HG03571 (cell line): Measurements from ENCODE around the gene MCAT.

Experiments used
- ATAC-seq: cut with Tn5 transposase; IDR thresholded peaks from one replicate; pipeline ENCODE4 v1.9.1; 2021; ENCODE audit not compliant: unreplicated experiment

MCAT gene, protein sequence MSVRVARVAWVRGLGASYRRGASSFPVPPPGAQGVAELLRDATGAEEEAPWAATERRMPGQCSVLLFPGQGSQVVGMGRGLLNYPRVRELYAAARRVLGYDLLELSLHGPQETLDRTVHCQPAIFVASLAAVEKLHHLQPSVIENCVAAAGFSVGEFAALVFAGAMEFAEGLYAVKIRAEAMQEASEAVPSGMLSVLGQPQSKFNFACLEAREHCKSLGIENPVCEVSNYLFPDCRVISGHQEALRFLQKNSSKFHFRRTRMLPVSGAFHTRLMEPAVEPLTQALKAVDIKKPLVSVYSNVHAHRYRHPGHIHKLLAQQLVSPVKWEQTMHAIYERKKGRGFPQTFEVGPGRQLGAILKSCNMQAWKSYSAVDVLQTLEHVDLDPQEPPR

DNA sequence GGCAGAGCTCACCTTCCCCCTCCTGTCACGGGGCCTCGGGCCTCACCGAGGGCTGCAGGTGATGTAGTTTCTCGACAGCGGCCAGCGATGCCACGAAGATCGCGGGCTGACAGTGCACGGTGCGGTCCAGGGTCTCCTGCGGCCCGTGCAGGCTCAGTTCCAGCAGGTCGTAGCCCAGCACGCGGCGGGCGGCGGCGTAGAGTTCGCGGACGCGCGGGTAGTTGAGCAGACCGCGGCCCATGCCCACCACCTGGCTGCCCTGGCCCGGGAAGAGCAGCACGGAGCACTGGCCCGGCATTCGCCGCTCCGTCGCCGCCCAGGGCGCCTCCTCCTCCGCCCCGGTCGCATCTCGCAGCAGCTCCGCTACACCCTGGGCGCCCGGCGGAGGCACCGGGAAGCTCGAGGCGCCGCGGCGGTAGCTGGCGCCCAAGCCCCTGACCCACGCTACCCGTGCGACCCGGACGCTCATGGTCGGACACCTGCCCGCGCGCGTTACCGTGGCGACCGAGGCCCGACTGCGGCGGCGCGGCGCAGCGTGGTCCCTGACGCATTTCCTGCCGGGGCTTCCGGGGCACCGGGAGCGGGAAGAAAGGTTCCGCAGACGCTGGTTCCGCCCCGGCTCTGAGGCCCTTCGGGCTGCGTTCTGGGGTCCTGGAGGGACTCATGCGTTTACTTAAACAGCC, at the start of gene MCAT:
Gene MCAT, minus strand, starts transcription at position 519 of the 683 bp plus-strand sequence. Its CDS starts 50 bp downstream, at position 469.
- peak; percentile 64 for ATAC-seq

DNA sequence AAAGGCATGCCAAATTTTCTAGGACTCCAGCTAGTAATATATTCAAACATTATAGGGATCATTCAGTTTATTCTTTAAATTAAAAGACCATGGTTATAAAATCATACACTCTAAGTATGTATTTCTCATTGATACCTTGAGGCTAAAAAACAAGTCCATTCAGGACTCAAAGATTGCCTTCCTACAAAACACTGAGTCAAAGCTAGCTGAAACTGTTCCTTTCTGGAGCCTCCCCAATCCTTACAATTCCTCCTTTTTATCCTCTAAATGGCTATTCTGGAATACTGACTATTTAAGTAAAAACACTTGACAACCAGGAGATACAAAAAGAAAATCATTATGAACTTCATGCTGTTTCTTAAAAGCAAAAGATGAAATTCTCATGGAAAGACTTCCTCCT, 48.6 kb upstream of the MCAT start:
- ATAC-seq: no peak

DNA sequence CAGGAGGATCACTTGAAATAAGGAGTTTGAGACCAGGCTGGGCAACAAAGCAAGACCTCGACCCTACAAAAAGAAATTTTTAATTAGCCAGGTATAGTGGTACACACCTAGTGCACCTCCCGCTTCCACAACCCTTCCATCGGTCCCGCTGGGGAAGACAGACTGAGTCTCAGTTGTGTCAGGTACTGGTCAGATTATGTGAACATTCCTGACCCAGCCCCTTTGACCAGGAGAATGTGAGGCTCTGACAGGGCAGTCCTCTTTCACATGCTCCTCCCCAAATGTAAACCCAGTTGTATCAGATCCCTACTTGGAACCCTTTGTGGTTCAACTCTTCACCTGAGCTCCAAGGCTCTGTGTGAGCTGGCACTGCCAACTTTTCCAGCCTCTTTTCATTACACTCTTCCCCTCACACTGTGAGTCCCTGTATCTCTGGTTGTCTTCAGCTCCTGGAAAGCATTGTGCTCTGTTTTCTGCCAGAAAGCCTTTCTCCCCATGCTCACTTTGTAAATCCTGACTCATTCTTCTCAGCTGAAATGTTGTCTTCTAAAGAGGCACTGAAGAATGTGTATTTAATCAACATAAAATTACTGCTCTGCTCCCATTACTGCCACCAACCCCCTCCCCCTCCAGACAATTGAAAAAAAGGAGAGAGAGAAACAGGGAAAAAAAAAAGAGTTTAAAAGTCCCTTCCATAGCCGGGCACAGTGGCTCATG, 45.8 kb upstream of the MCAT start:
- no peak for ATAC-seq

DNA sequence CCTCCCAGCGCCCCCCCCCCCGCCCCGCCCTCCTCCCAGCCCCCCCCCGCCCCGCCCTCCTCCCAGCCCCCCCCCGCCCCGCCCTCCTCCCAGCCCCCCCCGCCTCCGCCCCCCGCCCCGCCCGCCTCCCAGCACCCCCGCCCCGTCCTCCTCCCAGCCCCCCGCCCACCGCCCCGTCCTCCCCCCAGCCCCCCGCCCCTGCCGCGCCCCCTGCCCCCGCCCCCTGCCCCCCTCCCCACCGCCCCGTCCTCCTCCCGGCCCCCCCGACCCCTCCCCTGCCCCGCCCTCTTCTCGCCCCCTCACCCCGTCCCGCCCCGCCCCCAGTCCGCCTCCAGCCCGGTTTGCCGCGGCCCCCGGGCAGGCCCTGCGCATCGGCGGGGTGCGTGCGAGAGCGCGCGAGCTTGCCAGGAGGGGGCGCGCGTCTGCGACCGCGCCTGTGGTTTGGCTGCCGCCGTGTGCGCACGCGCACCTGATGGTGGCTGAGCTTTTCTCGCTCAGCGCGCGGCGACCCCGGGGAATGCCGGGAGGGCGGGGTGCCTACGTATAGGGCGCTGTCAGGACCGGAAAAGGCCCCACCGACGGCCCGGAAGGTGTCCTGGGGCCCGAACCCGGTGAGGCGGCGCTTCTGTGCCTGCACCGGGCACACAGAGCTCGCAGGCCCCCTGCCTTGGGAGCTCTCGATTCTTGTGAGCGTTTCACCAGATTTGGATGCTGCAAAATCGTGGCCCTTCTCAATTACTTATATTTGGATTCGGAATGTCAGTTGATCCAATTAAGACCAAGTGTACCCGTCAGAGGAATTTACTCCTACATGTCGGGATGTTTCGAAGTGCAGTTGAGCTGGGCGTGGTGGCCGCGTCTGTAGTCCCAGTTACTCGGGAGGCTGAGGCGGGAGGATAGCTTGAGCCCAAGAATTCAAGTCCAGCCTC, 44.2 kb upstream of the MCAT start:
- peak; percentile 76 for ATAC-seq

DNA sequence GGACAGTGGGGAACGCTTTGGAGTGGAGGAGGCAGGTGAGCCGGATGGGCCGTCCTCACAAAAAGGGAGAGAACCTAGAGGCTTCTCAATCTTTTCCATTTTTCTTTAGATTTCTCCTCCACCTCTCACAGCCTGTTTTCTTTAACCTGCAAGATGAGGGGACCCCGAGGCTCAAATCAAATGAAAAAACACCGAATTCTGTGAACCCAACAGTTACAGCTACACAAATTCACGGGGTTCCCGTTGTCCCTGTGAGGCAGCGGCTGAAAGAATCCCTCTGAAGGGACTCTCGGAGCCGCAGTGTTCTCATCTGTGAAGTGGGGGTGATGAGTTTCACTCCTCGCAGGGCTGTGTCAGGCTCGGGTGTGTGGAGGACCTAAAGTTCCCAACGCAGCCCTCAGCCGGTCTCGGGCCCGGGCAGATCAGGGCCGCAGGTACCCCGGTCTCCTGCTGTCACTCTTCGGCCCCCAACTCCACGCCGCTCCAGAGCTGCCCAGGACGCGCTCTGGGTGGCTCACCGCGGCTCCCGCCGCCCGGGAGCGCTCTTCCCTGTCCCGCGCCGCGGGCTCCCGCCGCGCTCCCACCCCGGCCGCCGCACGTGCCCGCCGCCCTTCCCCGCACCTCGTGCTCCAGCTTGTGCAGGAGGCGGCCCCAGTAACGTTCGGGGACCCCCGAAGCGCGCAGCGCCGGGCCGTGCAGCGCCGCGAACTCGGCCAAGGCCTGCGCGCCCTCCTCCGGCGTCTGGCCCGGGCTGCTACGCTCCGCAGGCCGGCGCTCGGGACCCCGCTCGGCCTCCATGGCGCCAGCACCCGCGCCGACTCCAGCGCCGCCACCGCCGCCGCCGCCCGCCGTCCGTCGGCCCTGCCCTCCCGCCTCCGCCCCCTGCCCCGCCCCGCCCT, 43.3 kb upstream of the MCAT start, which contains the start of gene TTLL12:
Gene TTLL12, minus strand, starts transcription at position 863 of the 899 bp plus-strand sequence. Its CDS starts 65 bp downstream, at position 798.
- peak; percentile 40 for ATAC-seq

DNA sequence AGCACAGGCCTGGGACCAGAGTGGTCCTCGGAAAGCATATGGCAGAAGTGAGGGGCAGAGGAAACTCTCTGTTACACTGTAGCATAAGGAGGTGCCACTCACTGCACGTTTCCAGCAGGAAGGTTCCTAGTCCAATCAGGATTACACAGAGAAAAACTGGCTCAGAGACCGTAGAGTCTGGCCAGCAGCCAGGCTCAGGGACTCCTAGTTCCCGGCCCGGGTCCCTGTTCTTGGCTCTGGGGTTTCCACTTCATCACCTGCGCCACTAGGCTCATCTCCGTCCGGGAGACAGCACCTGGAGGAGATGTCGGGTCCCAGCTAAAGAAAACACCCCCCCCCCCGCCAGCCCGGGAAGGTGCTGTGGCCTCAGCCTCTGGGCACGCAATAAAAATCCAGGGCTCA, 42.7 kb upstream of the MCAT start:
- no peak for ATAC-seq

DNA sequence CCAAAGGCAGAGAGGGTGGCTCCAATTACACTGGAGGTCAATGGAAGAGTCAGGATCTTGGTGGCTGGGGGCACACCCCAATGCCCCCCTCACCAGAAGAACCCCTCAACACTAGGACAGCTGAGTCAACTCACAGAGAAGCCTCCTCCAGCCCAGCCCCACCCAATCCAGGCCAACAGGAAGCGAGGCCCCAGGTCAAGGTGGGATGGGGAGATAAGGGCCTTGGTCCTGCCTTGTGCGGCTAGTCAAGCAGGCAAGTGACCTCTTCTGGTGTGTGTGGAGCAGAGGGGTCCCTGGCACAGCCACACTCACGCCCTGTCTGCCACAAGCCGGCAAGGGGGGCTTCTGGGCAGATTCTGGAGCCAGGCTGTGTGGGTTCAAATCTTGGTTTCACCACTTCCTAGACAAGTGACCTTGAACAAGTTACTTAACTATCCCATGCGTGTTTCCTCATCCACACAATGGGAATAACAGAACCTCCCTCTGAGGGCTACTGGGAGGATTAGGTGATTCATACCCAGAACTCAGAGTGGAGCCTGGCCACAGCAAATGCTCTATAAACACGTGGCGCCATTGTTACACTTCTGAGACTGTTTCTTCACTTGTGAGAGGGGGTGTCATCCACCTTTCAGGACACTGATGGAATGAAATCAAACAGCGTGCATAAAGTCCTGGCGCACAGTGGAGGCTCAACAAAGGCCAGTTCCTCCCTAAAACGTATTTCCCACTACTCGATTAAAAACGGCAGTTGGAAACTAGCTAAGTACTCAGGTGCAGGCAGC, 40.5 kb upstream of the MCAT start:
- no peak for ATAC-seq

DNA sequence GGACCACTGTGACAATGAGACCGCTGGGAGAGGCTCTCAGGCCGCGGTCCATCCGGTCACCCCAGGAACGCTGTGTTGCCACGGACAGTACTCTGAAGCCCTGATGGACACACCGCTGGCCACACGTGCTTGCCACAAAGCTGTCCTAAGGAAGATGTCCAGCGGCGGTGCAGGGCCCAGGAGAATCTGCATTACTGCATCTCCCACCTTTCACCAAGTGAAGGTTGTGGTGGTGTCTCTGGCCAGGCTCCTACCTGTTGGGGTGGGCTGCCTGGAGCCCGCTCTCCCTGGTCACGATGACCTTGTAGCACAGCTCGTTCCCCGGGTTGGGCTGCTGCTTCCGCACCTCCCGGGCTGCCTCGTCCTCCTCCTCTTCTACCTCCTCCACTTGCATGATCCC, 39.5 kb upstream of the MCAT start:
- no peak for ATAC-seq

DNA sequence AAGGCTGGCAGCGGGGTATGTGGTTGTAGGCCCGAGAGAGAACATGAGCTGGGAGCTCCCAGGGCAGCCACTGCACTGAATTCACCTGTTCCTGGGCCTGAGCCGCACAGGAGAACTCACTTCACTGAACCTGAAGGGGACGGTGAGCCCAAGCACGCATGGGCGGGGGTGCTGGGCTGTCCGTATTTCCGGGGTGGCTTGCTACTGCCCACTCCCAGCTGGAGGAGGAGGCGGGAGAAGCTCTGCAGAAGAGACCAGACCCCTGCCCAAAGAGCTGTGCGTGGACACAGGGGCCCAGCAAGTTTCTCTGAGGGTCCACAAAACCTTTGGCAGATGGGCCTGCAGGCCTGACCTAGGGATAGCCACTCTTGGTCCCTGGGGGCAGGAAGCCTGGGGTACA, 38.9 kb upstream of the MCAT start:
- ATAC-seq: no peak

DNA sequence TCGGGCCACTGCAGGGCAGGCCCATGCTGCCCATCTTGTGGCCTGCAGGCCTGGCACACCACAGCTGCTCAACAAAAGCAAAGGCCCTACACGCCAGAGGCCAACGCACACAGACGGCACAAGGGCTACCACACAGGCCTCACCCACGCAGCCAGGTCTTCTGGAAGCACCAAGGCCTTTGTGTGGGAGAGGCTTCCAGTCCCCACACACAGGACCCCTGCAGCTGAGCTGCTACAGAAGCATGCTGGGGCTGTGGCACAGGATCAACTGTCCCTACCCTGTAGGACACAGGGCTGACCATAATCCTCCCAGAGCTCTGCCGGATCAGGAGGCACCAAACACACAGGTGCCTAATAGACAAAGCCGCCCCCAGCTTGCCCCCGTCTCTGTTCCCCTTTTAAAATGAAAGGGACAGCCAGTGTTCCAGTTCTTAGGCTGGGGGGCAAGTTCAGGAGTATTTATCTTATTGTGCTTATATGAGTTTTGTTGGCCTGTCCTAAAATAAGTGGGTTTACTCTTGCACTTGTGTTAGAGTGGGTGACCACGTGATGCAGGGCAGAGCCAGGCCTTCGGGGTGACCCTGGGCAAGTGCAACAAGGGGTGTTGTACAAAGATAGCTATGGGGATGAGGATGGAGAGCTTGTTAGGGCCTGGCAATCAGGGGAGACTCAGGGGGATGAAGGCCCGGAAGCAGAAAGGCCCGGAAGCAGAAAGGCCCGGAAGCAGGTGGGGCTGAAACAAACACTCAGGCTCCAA, 38.3 kb upstream of the MCAT start:
- ATAC-seq: no peak

DNA sequence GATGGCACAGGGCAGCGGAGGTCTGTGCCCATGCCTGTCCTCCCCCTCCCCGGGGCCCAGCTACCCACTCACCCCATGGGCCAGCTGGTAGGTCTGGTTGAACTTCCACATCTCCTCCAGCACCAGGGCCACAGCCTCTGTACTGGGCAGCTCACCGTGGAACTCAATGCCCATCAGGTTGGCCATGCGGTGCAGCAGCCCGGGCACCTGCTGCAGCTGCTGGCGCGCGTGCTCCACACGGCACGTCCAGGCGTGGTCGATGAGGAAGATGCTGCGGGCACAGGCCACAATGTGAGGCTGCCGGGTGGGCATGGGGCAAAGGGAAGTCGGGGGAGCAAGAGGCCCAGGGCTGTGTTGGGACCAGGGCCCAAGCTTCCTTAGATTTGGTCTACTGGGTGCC, 37.5 kb upstream of the MCAT start:
- no peak for ATAC-seq

DNA sequence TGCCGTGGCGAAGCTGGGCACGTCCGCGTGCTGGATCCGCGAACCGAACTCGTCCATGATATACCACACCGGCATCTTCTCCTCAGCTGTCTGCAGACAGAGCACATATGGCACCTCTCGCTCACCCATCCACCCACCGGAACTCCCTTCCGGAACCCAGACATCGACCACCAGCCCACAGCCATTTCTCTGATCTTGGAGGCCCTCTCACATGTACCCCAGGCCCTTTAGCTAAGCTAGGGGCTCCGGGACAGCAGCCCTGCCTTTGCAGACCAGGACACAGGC, 36.7 kb upstream of the MCAT start:
- ATAC-seq: no peak

DNA sequence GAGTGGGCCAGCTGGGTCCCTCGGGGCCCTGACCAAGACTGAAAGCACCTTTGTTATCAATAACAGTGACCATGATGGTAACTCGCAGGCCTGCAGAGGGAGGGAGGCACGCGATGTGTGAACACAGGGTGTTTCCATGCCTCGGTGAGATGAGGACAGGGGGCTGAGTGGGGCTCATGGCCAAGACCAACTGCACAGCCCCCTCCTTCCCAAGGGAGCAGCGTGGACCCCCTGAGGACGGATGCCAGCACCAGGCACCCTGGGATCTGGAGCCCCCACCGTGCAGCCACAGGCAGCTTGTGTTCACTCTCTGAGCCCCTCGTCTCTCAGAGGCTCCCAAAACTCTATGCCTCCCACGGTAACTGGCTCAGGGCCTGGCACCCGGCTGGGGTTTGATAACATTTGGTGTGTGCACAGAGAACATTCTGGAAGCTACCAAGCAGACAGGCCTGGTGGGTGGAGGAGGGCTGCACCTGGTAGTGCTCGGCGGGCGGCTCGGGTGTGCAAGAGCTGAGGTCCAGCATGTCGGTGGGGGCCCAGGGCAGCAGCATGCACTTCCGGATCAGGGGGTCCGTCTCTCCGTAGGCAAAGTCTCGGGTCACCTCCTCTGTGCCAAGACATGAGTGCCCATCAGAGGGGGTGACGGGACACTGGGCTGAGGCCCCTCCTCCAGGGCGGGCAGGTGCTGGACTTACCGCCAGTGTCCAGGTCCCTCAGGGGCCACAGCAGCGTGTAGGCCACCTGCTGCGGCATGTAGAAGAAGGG, 36.1 kb upstream of the MCAT start:
- ATAC-seq: no peak

DNA sequence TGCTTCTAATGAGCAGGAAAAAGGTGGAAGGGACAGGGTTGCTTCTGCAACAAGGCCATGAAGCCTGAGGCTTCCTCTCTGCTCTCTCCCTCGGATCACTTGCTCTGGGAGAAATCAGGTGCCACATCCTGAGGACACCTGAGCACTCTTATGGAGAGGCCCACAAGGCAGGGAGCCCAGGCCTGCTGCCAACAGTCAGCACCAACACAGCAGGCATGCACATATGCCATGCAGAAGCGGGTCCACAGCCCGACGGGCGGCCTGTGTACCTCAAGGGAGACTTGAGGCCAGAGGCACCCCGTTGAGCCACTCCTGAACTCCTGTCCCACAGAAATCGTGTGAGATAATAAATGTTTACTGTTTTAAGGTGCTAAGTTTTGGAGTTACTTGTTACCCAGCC, 34.3 kb upstream of the MCAT start:
- no peak for ATAC-seq

DNA sequence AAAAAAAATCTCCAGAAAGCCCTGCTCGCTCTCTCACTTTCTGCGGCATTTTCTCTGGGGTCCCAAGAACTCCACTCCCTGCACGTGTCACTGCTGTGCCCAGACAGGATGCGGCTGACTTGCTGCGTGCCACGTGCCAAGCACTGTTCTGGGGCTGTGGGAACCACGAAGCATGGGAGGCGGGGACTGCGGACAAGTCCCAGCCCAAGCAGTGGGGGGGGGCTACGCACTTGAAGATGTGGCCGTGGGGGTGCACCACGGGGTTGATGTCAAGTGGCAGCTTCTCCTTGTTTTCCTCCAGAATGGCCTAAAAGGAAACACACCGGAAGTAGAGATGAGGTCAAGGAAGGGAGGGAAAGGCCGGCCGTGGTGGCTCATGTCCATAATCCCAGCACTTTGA, 32.9 kb upstream of the MCAT start:
- no peak for ATAC-seq

DNA sequence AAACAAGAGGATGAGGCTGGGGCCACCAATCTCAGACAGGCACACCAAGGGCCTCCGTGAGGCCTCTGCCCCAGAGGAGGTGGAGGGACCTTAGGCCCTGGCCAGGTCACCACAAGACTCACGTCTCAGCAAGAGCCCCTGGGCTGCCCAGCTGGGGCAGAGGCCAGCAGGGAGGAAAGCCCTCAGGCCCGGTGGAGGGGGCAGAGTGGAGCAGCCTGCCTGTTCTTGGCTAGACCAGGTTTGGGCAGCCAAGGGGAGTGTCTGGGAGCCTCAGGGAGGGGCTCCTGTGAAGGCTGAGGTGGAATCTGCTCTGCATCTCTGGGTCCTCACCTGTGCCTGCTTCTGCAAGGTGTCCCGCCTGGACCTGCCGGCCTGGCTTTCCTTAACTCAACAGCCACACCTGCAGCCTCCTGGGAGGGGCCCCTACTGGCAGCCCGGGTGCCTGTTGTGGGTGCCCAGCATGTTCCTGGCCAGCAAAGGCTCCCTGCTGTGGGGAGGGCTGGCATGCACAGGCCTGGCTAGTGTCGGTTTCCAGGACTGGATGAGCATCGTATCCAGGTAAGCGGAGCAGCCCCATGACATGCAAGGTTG, 31.8 kb upstream of the MCAT start:
- ATAC-seq: no peak

DNA sequence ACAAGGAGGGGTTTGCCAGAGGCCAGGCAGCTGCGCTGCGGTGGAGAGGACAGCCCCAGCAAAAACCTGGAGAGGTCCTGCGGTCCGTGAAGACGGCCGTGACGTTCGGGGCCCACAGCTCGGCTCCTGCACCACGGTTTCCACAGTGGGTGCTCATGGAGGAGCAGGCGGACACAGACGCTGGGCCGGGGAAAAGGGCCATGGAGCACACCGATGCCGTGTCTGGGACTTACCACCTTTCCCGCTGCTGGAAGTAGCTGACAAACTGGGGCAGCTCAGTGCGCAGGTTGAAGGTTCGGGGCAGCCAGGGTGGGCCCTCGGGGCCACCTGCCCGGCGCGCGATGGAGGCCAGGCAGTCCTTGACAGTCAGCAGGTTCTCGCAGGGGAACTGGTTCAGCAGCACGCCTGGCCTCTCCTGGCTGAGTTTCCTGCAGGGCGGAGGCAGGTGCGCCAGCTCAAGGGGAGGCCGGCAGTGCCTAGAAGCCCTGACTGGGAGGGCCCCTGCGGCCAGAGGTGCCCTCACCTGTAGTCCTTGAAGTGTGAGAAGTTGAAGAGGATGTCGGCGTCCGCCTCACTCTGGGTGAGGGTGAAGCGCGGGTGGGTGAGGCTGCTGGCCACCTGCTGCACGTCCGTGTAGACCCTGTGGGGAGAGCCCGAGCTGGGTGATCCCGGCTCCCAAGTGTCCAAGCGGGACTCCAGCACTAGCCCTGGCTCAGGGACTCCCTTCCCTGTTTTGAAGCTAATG, 30.9 kb upstream of the MCAT start:
- ATAC-seq: no peak
